IMR-90 (cell line): ENCODE measurements around the gene SP2. TPM values are rescaled to one million over a fixed set of nuclear protein-coding genes. Genes with fewer than 3 reads are reported as not detected.
A peak's percentile ranks its signal among the peaks of the same experiment; 100 is the strongest.

ENCODE experiments used
- ATAC-seq: fragments of 200-7000 bp; cut with Tn5 transposase; 2 replicates; pipeline ENCODE4 v1.9.1; 2020; ENCODE audit warnings: low read depth, mild to moderate bottlenecking, moderate library complexity
- BruUV-seq: library from RNA; stranded (reverse); fragments of 400-500 nt; replicated peaks from 2 replicates; lab custom pipeline; 2021; lab: Mats Ljungman, UMichigan
- CTCF ChIA-PET: fragments of 300-600 bp; formaldehyde crosslinking; extraction: SDS; loops from one replicate; lab custom pipeline; 2021; ENCODE audit warnings: antibody characterized with exemption; lab: Yijun Ruan, JAX
- POLR2A ChIA-PET: fragments of 300-600 bp; sonication (Branson Sonifier 250); formaldehyde crosslinking; loops from one replicate; lab custom pipeline; 2022; ENCODE audit warnings: antibody characterized with exemption; ENCODE audit not compliant: unreplicated experiment; lab: Charles Lee
- DNase-seq: peaks from one replicate; pipeline ENCODE4 v3.0.0; 2013
- H2AFZ ChIP-seq: replicated peaks from 2 replicates; pipeline ENCODE3; 2013; ENCODE audit warnings: low read length, mild to moderate bottlenecking; ENCODE audit not compliant: poor library complexity
- H2AK5ac ChIP-seq: 2 replicates; pipeline ENCODE4 v1.6.1; 2013; ENCODE audit warnings: low read depth, low read length, inconsistent platforms
- H2AK9ac ChIP-seq: replicated peaks from 2 replicates; pipeline ENCODE3; 2013; ENCODE audit warnings: mild to moderate bottlenecking, low read depth, low read length, moderate library complexity; ENCODE audit not compliant: poor library complexity
- H2BK120ac ChIP-seq: 2 replicates; pipeline ENCODE4 v1.6.1; 2013; ENCODE audit warnings: low read depth, low read length, inconsistent platforms
- H2BK15ac ChIP-seq: 3 replicates; pipeline ENCODE4 v1.6.1; 2013; ENCODE audit warnings: low read depth, low read length, inconsistent platforms
- H2BK20ac ChIP-seq: 2 replicates; pipeline ENCODE4 v1.6.1; 2013; ENCODE audit warnings: low read depth, mild to moderate bottlenecking, inconsistent platforms, low read length, moderate library complexity
- H2BK5ac ChIP-seq: 2 replicates; pipeline ENCODE4 v1.6.1; 2013; ENCODE audit warnings: mild to moderate bottlenecking, low read depth, low read length, inconsistent platforms; ENCODE audit not compliant: poor library complexity, severe bottlenecking
- H3K14ac ChIP-seq: replicated peaks from 2 replicates; pipeline ENCODE4 v1.6.1; 2013; ENCODE audit warnings: low read depth, low read length, inconsistent platforms
- H3K18ac ChIP-seq: 2 replicates; pipeline ENCODE4 v1.6.1; 2013; ENCODE audit warnings: low read depth, low read length, control low read depth
- H3K23ac ChIP-seq: 2 replicates; pipeline ENCODE4 v1.6.1; 2013; ENCODE audit warnings: low read depth, low read length, inconsistent platforms
- H3K27ac ChIP-seq: 2 replicates; pipeline ENCODE4 v1.5.1; 2013; ENCODE audit warnings: mild to moderate bottlenecking, control low read depth, low read length; ENCODE audit not compliant: insufficient read depth
- H3K27me3 ChIP-seq: 2 replicates; pipeline ENCODE4 v1.6.1; 2013; ENCODE audit warnings: low read length; ENCODE audit not compliant: control insufficient read depth, insufficient read depth
- H3K36me3 ChIP-seq: 2 replicates; pipeline ENCODE4 v1.6.1; 2013; ENCODE audit warnings: low read length, mixed read lengths; ENCODE audit not compliant: control insufficient read depth, insufficient read depth
- H3K4ac ChIP-seq: 2 replicates; pipeline ENCODE4 v1.6.1; 2013; ENCODE audit warnings: low read depth, low read length, inconsistent platforms
- H3K4me1 ChIP-seq: 2 replicates; pipeline ENCODE4 v1.6.1; 2013; ENCODE audit warnings: low read length, mixed read lengths; ENCODE audit not compliant: control insufficient read depth, insufficient read depth
- H3K4me2 ChIP-seq: 2 replicates; pipeline ENCODE4 v1.6.1; 2013; ENCODE audit warnings: low read depth, mild to moderate bottlenecking, control low read depth, low read length, moderate library complexity
- H3K4me3 ChIP-seq: 2 replicates; pipeline ENCODE4 v1.5.1; 2013; ENCODE audit warnings: low read depth, mild to moderate bottlenecking, control low read depth, low read length, moderate library complexity; ENCODE audit not compliant: insufficient read depth
- H3K56ac ChIP-seq: 2 replicates; pipeline ENCODE4 v1.6.1; 2013; ENCODE audit warnings: low read length, inconsistent platforms; ENCODE audit not compliant: insufficient read depth; ENCODE audit errors: extremely low read depth
- H3K79me1 ChIP-seq, 2 experiments: 2 replicates each; pipeline ENCODE4 v1.6.1; 2013; ENCODE audit warnings: low read length in 2 of 2, inconsistent platforms in 1 of 2, low read depth in 1 of 2
- H3K9ac ChIP-seq: 2 replicates; pipeline ENCODE4 v1.6.1; 2013; ENCODE audit warnings: low read depth, low read length, control low read depth
- H3K9me1 ChIP-seq: 2 replicates; pipeline ENCODE4 v1.6.1; 2013; ENCODE audit warnings: low read length, inconsistent platforms; ENCODE audit not compliant: insufficient read depth
- H3K9me3 ChIP-seq: 2 replicates; pipeline ENCODE4 v1.6.1; 2013; ENCODE audit warnings: low read length; ENCODE audit not compliant: control insufficient read depth, insufficient read depth
- H4K20me1 ChIP-seq: 2 replicates; pipeline ENCODE4 v1.6.1; 2013; ENCODE audit warnings: low read length, inconsistent platforms; ENCODE audit not compliant: insufficient read depth
- H4K5ac ChIP-seq: 2 replicates; pipeline ENCODE4 v1.6.1; 2013; ENCODE audit warnings: mild to moderate bottlenecking, low read depth, low read length, control low read depth
- H4K8ac ChIP-seq, 2 experiments: 2 replicates each; pipeline ENCODE4 v1.6.1; 2013; ENCODE audit warnings: low read depth in 2 of 2, low read length in 2 of 2, control low read depth in 1 of 2, inconsistent platforms in 1 of 2
- H4K91ac ChIP-seq: 2 replicates; pipeline ENCODE4 v1.6.1; 2013; ENCODE audit warnings: low read depth, low read length, inconsistent platforms; ENCODE audit not compliant: insufficient read depth
- CEBPB ChIP-seq: IDR thresholded peaks from 2 replicates; pipeline ENCODE4 v1.6.1; 2012; ENCODE audit warnings: low read depth, low read length, improper control_type of control experiment
- FOS ChIP-seq: fragments of 150-350 bp; IDR thresholded peaks from 2 replicates; pipeline ENCODE4 v1.6.1; 2016; ENCODE audit warnings: low read depth, low read length
- MAFK ChIP-seq: IDR thresholded peaks from 2 replicates; pipeline ENCODE4 v1.6.1; 2012; ENCODE audit warnings: low read depth, low read length, improper control_type of control experiment
- MAZ ChIP-seq: IDR thresholded peaks from 2 replicates; pipeline ENCODE4 v1.6.1; 2012; ENCODE audit warnings: low read depth, mild to moderate bottlenecking, low read length, improper control_type of control experiment, moderate library complexity, borderline replicate concordance
- NFE2L2 ChIP-seq: fragments of 150-350 bp; IDR thresholded peaks from 2 replicates; pipeline ENCODE4 v1.6.1; 2016; ENCODE audit warnings: low read depth, mild to moderate bottlenecking, low read length
- RFX5 ChIP-seq: IDR thresholded peaks from 2 replicates; pipeline ENCODE4 v1.8.0; 2012; ENCODE audit warnings: low read depth, mild to moderate bottlenecking, low read length, moderate library complexity
- SMC3 ChIP-seq: fragments of 150-350 bp; IDR thresholded peaks from 2 replicates; pipeline ENCODE4 v1.6.1; 2016; ENCODE audit warnings: low read depth, mild to moderate bottlenecking, antibody characterized with exemption, low read length, moderate library complexity
- WGBS, 2 experiments: methylation state at CpG; one replicate each; pipeline versions ENCODE4 v1.1.5 to v1.1.7; 2013; ENCODE audit warnings: missing lambda C conversion rate in 2 of 2; ENCODE audit not compliant: insufficient read length in 1 of 2; ENCODE audit errors: extremely low coverage in 2 of 2; 5-methylcytosine and 5-hydroxymethylcytosine counted together
- dilution Hi-C: fragments of 300-500 bp; cut with HindIII; formaldehyde crosslinking; loops from one replicate; pipeline ENCODE4 v1.14.3; 2018; ENCODE audit warnings: low sequenced_read_pairs; ENCODE audit not compliant: unreplicated experiment
- in situ Hi-C: fragments of 300-500 bp; cut with MboI; formaldehyde crosslinking; loops from 3 replicates; pipeline ENCODE4 v1.14.3; 2019; ENCODE audit warnings: low sequenced_read_pairs, inconsistent platforms, mixed read lengths
- intact Hi-C: fragments of 100-400 bp; cut with micrococcal nuclease; formaldehyde crosslinking; loops from 2 replicates; pipeline ENCODE4 v1.10.0; 2022
- polyA plus RNA-seq, 3 experiments: library from polyadenylated mRNA; depleted of rRNA; stranded (reverse); fragments of >200 nt; gene quantifications; 2 replicates each; pipeline ENCODE4 v1.2.3, GENCODE V29; 2012; ENCODE audit warnings: low replicate concordance in 1 of 3
- total RNA-seq: library from RNA; depleted of rRNA; stranded (reverse); fragments of >200 nt; gene quantifications from 2 replicates; pipeline ENCODE4 v1.2.3, GENCODE V29; 2012
- TF ChIP-seq, protein P1 (sequence below): conservative IDR thresholded peaks from 2 replicates; pipeline ENCODE4 v1.5.1; 2012; ENCODE audit warnings: mild to moderate bottlenecking, low read depth, low read length, improper control_type of control experiment

Gene SP2
- total and polyA plus RNA-seq, 2 of the 4 experiments (the other 2 are of a cell fraction): 0.72 to 13.8 TPM

DNA sequence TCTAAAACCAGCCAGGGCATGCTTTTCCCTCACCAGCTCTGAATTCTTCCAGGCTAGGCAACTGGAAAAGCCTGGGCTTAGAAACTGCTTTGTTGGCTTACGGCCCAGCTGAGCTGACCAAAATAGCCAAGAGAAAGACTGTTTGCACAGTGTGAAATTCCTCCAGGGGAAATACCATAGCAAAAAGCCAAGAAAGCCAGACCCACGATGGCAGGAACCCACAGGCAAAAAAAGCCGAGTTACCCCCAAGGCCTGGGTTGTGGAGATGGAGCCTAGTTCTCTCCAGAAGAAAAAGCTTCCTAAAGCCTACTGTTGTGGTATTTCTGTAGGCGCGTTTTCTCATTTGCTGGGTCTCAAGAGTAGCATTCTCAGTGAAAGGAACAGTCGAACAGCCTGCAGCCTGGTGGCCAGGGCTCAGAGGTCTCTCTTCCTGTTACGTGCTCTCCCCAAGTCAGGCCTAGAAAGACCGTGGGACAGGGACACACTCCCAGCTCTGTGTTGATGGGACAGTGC, 9.2 kb downstream of the SP2 start:
- H4K91ac ChIP-seq: no peak overlapping the region
- peaks cover 24 to 59% of the 10 kb centered on the region in 2 experiments for H3K79me1 ChIP-seq
- no peak overlapping the region for H2BK20ac ChIP-seq
- WGBS, 2 experiments: 66% methylated on average over 5 of the region's 8 CpGs; no CpG with 5 or more reads in 1 of the 2 experiments
- peaks cover 14% of the 10 kb centered on the region; the same call in 1 of the 2 replicates for H4K20me1 ChIP-seq
- no peak for TF ChIP-seq MAFK
- TF ChIP-seq MAZ: no peak
- no peak for TF ChIP-seq NFE2L2
- TF ChIP-seq SMC3: no peak
- TF ChIP-seq CEBPB: no peak
- TF ChIP-seq FOS: no peak
- TF ChIP-seq, protein P1, sequence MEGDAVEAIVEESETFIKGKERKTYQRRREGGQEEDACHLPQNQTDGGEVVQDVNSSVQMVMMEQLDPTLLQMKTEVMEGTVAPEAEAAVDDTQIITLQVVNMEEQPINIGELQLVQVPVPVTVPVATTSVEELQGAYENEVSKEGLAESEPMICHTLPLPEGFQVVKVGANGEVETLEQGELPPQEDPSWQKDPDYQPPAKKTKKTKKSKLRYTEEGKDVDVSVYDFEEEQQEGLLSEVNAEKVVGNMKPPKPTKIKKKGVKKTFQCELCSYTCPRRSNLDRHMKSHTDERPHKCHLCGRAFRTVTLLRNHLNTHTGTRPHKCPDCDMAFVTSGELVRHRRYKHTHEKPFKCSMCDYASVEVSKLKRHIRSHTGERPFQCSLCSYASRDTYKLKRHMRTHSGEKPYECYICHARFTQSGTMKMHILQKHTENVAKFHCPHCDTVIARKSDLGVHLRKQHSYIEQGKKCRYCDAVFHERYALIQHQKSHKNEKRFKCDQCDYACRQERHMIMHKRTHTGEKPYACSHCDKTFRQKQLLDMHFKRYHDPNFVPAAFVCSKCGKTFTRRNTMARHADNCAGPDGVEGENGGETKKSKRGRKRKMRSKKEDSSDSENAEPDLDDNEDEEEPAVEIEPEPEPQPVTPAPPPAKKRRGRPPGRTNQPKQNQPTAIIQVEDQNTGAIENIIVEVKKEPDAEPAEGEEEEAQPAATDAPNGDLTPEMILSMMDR: no peak
- no peak for TF ChIP-seq RFX5
- H2BK120ac ChIP-seq: peak overlapping the region; percentile 51; the same call in 1 of the 2 replicates
- CTCF ChIA-PET: interaction anchor here (0.6 kb wide), 1 partner anchor 42 kb away, joined by 3 read pairs; no protein-coding TSS in a partner anchor
- H3K36me3 ChIP-seq: no peaks in the 10 kb centered on the region
- H3K4me3 ChIP-seq: no peak overlapping the region
- peaks cover 10% of the 10 kb centered on the region for H3K4me1 ChIP-seq
- peak overlapping the region; percentile 15; the same call in 1 of the 2 replicates for H3K14ac ChIP-seq
- in situ Hi-C loops: no loop called here
- H2AK9ac ChIP-seq: peak overlapping the region; percentile 21
- POLR2A ChIA-PET: no interaction called here
- peaks cover 13% of the 10 kb centered on the region for H3K9me1 ChIP-seq
- H3K27ac ChIP-seq: peak overlapping the region; percentile 12; the same call in 1 of the 2 replicates
- no peak overlapping the region for H2AFZ ChIP-seq
- H3K9me3 ChIP-seq: no peaks in the 10 kb centered on the region
- peak overlapping the region; percentile 58 for H3K4me2 ChIP-seq
- intact Hi-C loops: no loop called here
- H3K56ac ChIP-seq: no peak overlapping the region
- no peaks in the 10 kb centered on the region for H3K27me3 ChIP-seq
- DNase-seq: peak; percentile 78
- peak overlapping the region; percentile 37; the same call in 1 of the 2 replicates for H2AK5ac ChIP-seq
- no peak overlapping the region; the same call in 1 of the 2 replicates for H3K18ac ChIP-seq
- peak overlapping the region; percentile 28; the same call in 1 of the 2 replicates for H3K23ac ChIP-seq
- no peak overlapping the region; the same call in 1 of the 2 replicates for H3K9ac ChIP-seq
- ATAC-seq: peak; percentile 92
- peak overlapping the region in 1 of 2 experiments; percentile 29; a peak in 1 of 4 replicates for H4K8ac ChIP-seq
- no peak overlapping the region for H2BK15ac ChIP-seq
- dilution Hi-C loops: no loop called here
- H2BK5ac ChIP-seq: no peak overlapping the region
- H4K5ac ChIP-seq: peak overlapping the region; percentile 9; the same call in 1 of the 2 replicates
- H3K4ac ChIP-seq: peak overlapping the region; percentile 56
- no TSS peak for BruUV-seq
